Measurements from ENCODE around the gene TAS2R41.

TAS2R41 gene

GRCh38 chr7:143447466-143447865, 30.2 kb upstream of the TAS2R41 start:
- Histone ChIP-seq H3K36me3 (ENCODE audit: control insufficient read depth, low read length) (no peaks in the 10 kb centered on the region), H3K9me2 (replicated peaks; ENCODE audit: control insufficient read depth, low read length) (no peaks in the 10 kb centered on the region), H3K4me2 (ENCODE audit: low read length) (no peak overlapping the region), H4K20me1 (ENCODE audit: control insufficient read depth, insufficient read depth, low read depth, low read length) (no peaks in the 10 kb centered on the region), H3F3A (ENCODE audit: control insufficient read depth, insufficient read depth) (no peaks in the 10 kb centered on the region), H3K4me1 (ENCODE audit: control insufficient read depth, low read length) (no peaks in the 10 kb centered on the region), H3K4me3 (ENCODE audit: low read length) (no peak overlapping the region), H3K27me3 (ENCODE audit: control insufficient read depth, low read length) (peaks cover 14% of the 10 kb centered on the region), H3K79me2 (ENCODE audit: control insufficient read depth, low read length) (no peaks in the 10 kb centered on the region), H3K27ac (ENCODE audit: low read depth, low read length) (no peak overlapping the region), H3K9me3 (ENCODE audit: control insufficient read depth, insufficient read depth, low read length) (no peaks in the 10 kb centered on the region)
- TF ChIP-seq EZH2phosphoT487 (IDR thresholded peaks at IDR 0.05; ENCODE audit: borderline replicate concordance, low read length) (no peak), CTCF (IDR thresholded peaks at IDR 0.05; ENCODE audit: low read depth, low read length, poor library complexity, severe bottlenecking) (no peak)

- no peaks in the 10 kb centered on the region for H3K4me1 ChIP-seq (ENCODE audit: control insufficient read depth, low read length)
- H3K79me2 ChIP-seq (ENCODE audit: control insufficient read depth, low read length) = no peaks in the 10 kb centered on the region
- no peak overlapping the region for H3K4me3 ChIP-seq (ENCODE audit: low read length)
- no peaks in the 10 kb centered on the region for H3K36me3 ChIP-seq (ENCODE audit: control insufficient read depth, low read length)
- H3F3A ChIP-seq (ENCODE audit: control insufficient read depth, insufficient read depth) = no peaks in the 10 kb centered on the region
- no peak for TF ChIP-seq CTCF (IDR thresholded peaks at IDR 0.05; ENCODE audit: low read depth, low read length, poor library complexity, severe bottlenecking)
- TF ChIP-seq EZH2phosphoT487 (IDR thresholded peaks at IDR 0.05; ENCODE audit: borderline replicate concordance, low read length) = no peak
- no peak overlapping the region for H3K4me2 ChIP-seq (ENCODE audit: low read length)
- H3K9me2 ChIP-seq (replicated peaks; ENCODE audit: control insufficient read depth, low read length) = no peaks in the 10 kb centered on the region
- no peaks in the 10 kb centered on the region for H4K20me1 ChIP-seq (ENCODE audit: control insufficient read depth, insufficient read depth, low read depth, low read length)
- peaks cover 15% of the 10 kb centered on the region for H3K27me3 ChIP-seq (ENCODE audit: control insufficient read depth, low read length)
- no peak overlapping the region for H3K27ac ChIP-seq (ENCODE audit: low read depth, low read length)
- no peaks in the 10 kb centered on the region for H3K9me3 ChIP-seq (ENCODE audit: control insufficient read depth, insufficient read depth, low read length)
Measured at GRCh38 chr7:143448429-143448828, 29.2 kb upstream of the TAS2R41 start.

- Histone ChIP-seq H4K20me1 (ENCODE audit: control insufficient read depth, insufficient read depth, low read depth, low read length) (no peaks in the 10 kb centered on the region), H3K36me3 (ENCODE audit: control insufficient read depth, low read length) (no peaks in the 10 kb centered on the region), H3K4me1 (ENCODE audit: control insufficient read depth, low read length) (no peaks in the 10 kb centered on the region), H3K27me3 (ENCODE audit: control insufficient read depth, low read length) (peaks cover 15% of the 10 kb centered on the region), H3K27ac (ENCODE audit: low read depth, low read length) (no peak overlapping the region), H3K4me2 (ENCODE audit: low read length) (no peak overlapping the region), H3K9me2 (replicated peaks; ENCODE audit: control insufficient read depth, low read length) (no peaks in the 10 kb centered on the region), H3K79me2 (ENCODE audit: control insufficient read depth, low read length) (no peaks in the 10 kb centered on the region), H3F3A (ENCODE audit: control insufficient read depth, insufficient read depth) (no peaks in the 10 kb centered on the region), H3K9me3 (ENCODE audit: control insufficient read depth, insufficient read depth, low read length) (no peaks in the 10 kb centered on the region), H3K4me3 (ENCODE audit: low read length) (no peak overlapping the region)
- TF ChIP-seq EZH2phosphoT487 (IDR thresholded peaks at IDR 0.05; ENCODE audit: borderline replicate concordance, low read length) = no peak
- TF ChIP-seq CTCF (IDR thresholded peaks at IDR 0.05; ENCODE audit: low read depth, low read length, poor library complexity, severe bottlenecking) = no peak
Measured at GRCh38 chr7:143449793-143450192, 27.9 kb upstream of the TAS2R41 start.

GRCh38 chr7:143451122-143451521, 26.6 kb upstream of the TAS2R41 start:
- H3K36me3 ChIP-seq (ENCODE audit: control insufficient read depth, low read length) = no peaks in the 10 kb centered on the region
- TF ChIP-seq CTCF (IDR thresholded peaks at IDR 0.05; ENCODE audit: low read depth, low read length, poor library complexity, severe bottlenecking) = no peak
- no peak for TF ChIP-seq EZH2phosphoT487 (IDR thresholded peaks at IDR 0.05; ENCODE audit: borderline replicate concordance, low read length)
- no peak overlapping the region for H3K4me2 ChIP-seq (ENCODE audit: low read length)
- peaks cover 8% of the 10 kb centered on the region for H3K27me3 ChIP-seq (ENCODE audit: control insufficient read depth, low read length)
- H4K20me1 ChIP-seq (ENCODE audit: control insufficient read depth, insufficient read depth, low read depth, low read length) = no peaks in the 10 kb centered on the region
- H3K9me3 ChIP-seq (ENCODE audit: control insufficient read depth, insufficient read depth, low read length) = no peaks in the 10 kb centered on the region
- H3K4me3 ChIP-seq (ENCODE audit: low read length) = no peak overlapping the region
- H3K27ac ChIP-seq (ENCODE audit: low read depth, low read length) = no peak overlapping the region
- H3F3A ChIP-seq (ENCODE audit: control insufficient read depth, insufficient read depth) = no peaks in the 10 kb centered on the region
- H3K9me2 ChIP-seq (replicated peaks; ENCODE audit: control insufficient read depth, low read length) = no peaks in the 10 kb centered on the region
- no peaks in the 10 kb centered on the region for H3K4me1 ChIP-seq (ENCODE audit: control insufficient read depth, low read length)
- H3K79me2 ChIP-seq (ENCODE audit: control insufficient read depth, low read length) = no peaks in the 10 kb centered on the region
